IPS-15b (cell line): ENCODE results near the gene PNMA1.

ENCODE experiments used
- H3K27me3 ChIP-seq: one replicate; pipeline ENCODE4 v1.6.1; 2013; ENCODE audit warnings: low read length; ENCODE audit not compliant: control insufficient read depth, insufficient read depth
- H3K36me3 ChIP-seq: one replicate; pipeline ENCODE4 v1.6.1; 2013; ENCODE audit warnings: low read length; ENCODE audit not compliant: control insufficient read depth, insufficient read depth
- H3K4me1 ChIP-seq: one replicate; pipeline ENCODE4 v1.6.1; 2013; ENCODE audit warnings: mild to moderate bottlenecking, low read length; ENCODE audit not compliant: control insufficient read depth, insufficient read depth
- H3K4me3 ChIP-seq: one replicate; pipeline ENCODE4 v1.5.1; 2013; ENCODE audit warnings: low read depth, low read length
- H3K9ac ChIP-seq: one replicate; pipeline ENCODE4 v1.6.1; 2013; ENCODE audit warnings: low read depth, mild to moderate bottlenecking, low read length
- H3K9me3 ChIP-seq: one replicate; pipeline ENCODE4 v1.6.1; 2013; ENCODE audit warnings: mild to moderate bottlenecking, low read length; ENCODE audit not compliant: control insufficient read depth, insufficient read depth

PNMA1 gene

DNA sequence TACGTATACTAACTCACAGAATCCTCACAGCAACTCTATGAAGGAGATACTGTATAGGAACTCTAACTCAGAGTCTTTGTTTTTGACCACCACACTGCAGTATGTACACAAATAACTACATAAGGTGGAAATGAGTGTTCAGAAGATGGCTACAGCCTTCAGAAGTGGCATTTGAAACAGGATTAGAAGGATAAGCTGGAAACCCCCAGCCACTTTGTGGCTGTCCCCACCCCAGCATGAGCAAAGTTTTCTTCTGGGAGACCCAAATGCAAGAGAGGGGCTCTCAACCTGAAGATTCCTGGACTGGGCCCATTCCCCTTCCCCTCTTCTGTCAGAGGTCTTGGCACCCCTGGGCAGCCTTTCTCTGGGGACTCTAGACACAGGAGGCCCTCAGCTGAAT is 43.2 kb upstream of the PNMA1 start:
- no peak overlapping the region for H3K9ac ChIP-seq
- peaks cover 19% of the 10 kb centered on the region for H3K27me3 ChIP-seq
- H3K4me3 ChIP-seq: no peak overlapping the region
- peaks cover 4% of the 10 kb centered on the region for H3K36me3 ChIP-seq
- H3K4me1 ChIP-seq: peaks cover 16% of the 10 kb centered on the region
- H3K9me3 ChIP-seq: no peaks in the 10 kb centered on the region

- Histone ChIP-seq H3K4me3 (no peak overlapping the region), H3K9ac (peak overlapping the region; percentile 54), H3K27me3 (peaks cover 7% of the 10 kb centered on the region), H3K4me1 (peaks cover 8% of the 10 kb centered on the region), H3K36me3 (peaks cover 4% of the 10 kb centered on the region), H3K9me3 (no peaks in the 10 kb centered on the region)
These were observed 41.3 kb upstream of the PNMA1 start for GRCh38 chr14:73755434-73756014.

- Histone ChIP-seq H3K4me3 (no peak overlapping the region), H3K27me3 (peaks cover 7% of the 10 kb centered on the region), H3K9ac (peak overlapping the region; percentile 54), H3K4me1 (peaks cover 8% of the 10 kb centered on the region), H3K9me3 (no peaks in the 10 kb centered on the region), H3K36me3 (peaks cover 4% of the 10 kb centered on the region)
These were observed 40.8 kb upstream of the PNMA1 start for GRCh38 chr14:73754911-73755360.

DNA sequence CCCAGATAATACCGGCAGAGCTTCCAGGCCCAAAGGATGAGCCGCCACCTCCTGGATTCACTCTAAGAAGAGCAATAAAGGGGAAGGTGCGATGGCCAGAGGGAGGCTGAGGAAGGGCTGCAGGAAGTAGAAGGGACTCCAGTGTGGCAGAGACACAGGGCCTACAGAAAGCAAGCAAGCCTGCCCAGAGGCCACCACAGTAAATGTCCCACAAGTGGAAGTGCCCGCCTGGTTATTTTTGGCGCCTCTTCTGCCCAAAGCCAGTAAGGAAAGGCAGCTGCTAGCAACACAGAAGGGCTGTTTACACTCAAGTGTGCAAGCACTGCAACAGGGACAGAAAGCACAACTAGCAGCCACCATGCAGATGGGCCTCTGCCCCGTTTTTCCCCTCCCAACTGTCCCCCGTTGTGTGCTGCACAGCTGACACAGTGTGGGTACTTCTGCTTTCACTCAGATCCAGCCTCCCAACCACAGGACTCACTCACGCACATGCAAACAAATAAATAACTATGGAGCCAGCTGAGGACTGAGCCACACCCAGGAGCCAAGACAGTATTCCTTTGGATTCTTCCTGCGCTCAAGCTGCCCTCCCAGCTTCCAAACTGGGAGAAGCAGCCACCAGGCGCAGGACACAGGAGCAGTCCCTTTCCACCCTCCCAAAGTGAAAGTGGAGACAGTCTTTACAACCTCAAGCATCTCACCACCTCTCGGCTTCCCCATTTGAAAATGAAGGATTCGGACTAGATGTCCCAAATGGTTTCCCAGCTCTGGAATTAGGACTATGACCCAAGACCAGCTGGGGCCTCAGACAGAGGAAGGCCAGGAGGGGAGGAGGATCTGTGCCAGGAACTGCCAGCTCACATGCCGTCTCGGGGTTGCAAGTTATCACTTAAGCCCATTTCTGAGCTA is 40.0 kb upstream of the PNMA1 start:
- no peak overlapping the region for H3K4me3 ChIP-seq
- peaks cover 8% of the 10 kb centered on the region for H3K4me1 ChIP-seq
- H3K9ac ChIP-seq: no peak overlapping the region

DNA sequence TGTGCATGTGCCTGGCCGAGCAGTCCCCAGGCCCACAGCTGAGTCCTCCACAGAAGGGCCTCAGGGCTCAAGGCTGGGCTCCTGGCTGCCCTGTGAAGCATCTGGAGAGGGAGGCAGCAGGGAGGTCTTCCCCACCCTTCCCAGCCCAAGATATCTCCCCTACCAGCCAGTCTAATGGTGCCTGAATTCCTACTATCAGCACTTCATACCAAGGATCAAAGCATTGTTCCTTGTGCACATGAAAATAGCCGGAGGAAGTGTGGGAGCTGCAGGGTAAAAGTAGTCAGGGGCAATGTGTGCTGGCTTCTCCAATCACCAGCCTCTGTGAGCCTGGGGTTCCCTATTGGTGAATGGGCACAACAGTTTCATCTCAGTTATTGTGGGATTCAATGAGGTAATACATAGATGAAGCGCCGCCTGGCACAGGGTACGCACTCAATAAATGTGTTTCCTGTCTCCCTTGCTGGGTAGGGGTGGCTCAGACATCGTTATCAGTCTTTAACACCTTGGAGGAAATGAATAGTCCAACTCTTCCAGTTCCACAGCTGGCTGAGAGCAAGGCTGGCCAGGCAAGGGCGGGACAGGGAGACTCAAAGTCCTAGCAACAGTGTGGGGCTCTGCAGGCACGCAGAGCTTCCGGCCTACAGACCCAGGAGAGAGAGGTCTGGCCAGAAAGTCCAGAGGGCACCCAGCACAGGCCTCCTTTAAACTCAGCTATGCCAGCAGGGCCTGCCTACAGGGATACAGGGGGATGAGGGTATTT is 39.1 kb upstream of the PNMA1 start:
- Histone ChIP-seq H3K4me1 (peaks cover 8% of the 10 kb centered on the region), H3K9me3 (no peaks in the 10 kb centered on the region), H3K27me3 (no peaks in the 10 kb centered on the region), H3K36me3 (peaks cover 4% of the 10 kb centered on the region), H3K9ac (no peak overlapping the region), H3K4me3 (no peak overlapping the region)

More for the DNA sequence above, 40.0 kb upstream of the PNMA1 start:
- peaks cover 6% of the 10 kb centered on the region for H3K27me3 ChIP-seq
- H3K36me3 ChIP-seq: peaks cover 4% of the 10 kb centered on the region
- H3K9me3 ChIP-seq: no peaks in the 10 kb centered on the region

DNA sequence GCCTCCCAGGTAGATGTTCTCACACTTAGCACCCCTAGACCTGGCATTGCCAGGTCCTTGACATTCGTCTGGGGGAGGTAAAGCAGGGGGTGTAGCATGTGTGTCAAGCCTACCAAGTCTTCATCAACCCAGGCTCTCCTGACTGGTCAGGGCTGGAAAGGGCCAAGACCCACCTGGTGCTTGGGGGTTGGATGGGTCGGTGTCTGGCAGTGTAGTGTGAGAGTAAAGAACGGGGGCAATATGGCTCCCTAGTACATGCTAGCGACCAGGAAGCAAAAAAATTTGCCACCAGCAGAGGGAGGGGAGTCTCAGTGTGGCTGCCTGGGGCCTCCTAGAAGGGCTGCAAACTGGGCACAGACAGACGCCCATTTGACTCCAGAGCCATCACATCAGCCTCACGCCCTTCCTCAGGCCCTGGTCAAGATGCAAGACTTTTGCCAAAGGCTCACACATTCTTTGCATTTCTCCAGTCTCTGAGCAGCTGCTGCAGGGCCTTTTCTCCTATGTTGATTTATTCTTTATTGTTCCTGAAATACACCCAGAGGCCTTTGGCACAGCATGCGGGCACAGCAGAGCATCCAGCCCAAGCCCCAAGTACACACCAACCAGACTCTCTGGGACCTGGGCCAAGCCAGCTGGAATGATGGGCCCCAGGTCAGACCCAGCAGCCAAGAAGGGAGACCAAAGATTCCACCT is 38.3 kb upstream of the PNMA1 start:
- no peaks in the 10 kb centered on the region for H3K27me3 ChIP-seq
- peaks cover 2% of the 10 kb centered on the region for H3K4me1 ChIP-seq
- H3K4me3 ChIP-seq: no peak overlapping the region
- H3K9ac ChIP-seq: no peak overlapping the region
- H3K36me3 ChIP-seq: peaks cover 4% of the 10 kb centered on the region
- H3K9me3 ChIP-seq: no peaks in the 10 kb centered on the region

- H3K36me3 ChIP-seq: peaks cover 4% of the 10 kb centered on the region
- H3K4me1 ChIP-seq: peaks cover 9% of the 10 kb centered on the region
- H3K9me3 ChIP-seq: no peaks in the 10 kb centered on the region
- H3K4me3 ChIP-seq: no peak overlapping the region
- H3K9ac ChIP-seq: no peak overlapping the region
- H3K27me3 ChIP-seq: no peaks in the 10 kb centered on the region
These were observed 37.0 kb upstream of the PNMA1 start for GRCh38 chr14:73751157-73751691.

DNA sequence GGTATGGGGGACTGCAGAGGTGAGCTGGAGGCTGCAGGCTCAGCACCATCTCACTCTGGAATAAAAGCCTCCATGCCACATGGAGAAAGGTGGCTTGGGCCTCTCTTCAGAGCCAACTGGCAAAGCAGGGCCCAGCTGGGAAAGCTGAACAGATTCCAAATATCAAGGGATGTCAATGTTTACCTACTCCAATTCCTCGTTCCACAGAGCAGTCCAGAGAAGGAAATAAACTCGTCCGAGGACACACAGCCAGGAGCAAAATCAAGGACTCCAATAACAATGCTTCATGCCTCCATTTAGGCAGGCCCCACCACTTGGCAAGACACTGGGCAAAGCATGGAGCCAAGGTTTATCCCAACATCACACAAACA is 36.3 kb upstream of the PNMA1 start:
- H3K4me1 ChIP-seq: peaks cover 9% of the 10 kb centered on the region
- no peak overlapping the region for H3K9ac ChIP-seq
- no peaks in the 10 kb centered on the region for H3K27me3 ChIP-seq
- no peak overlapping the region for H3K4me3 ChIP-seq
- no peaks in the 10 kb centered on the region for H3K36me3 ChIP-seq
- H3K9me3 ChIP-seq: no peaks in the 10 kb centered on the region

DNA sequence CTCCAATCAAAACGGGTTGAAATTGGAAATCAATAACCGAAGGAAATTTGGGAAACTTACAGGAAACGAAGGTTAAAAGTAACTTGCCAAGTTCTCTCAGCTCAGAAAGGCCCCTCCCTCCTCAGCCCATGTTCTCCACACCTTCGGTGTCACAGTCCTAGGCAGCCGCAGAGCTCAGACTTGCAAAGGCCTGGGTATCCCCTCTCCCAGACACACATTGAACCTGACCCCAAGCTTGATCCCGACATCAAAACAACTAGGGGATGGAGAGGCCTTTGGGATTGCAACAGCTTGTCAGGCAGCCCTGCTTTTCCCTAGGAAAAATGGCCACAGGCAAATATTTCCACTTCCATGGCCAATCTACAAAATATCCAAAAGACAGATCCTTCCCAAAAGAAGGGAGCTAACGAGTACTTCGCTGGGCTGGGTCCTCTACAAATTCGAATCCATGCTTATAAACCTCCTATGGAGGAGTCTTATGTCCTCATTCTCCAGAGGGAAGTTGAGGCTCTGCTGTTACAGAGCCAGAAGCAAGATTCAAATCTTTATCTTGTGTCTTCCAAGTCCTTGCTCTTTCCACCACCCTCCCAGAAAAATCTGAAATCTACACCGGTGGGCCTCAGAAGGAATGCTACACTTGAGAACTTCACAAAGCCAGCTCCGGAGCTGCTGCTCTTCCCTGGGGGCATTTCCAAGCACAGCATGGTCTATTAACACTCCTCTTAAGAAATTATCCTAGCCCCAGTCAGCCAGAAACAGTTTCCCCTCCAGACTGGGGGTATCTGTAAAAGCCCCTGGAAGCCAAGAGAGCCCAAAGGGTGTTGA is 35.7 kb upstream of the PNMA1 start:
- Histone ChIP-seq H3K36me3 (no peaks in the 10 kb centered on the region), H3K9ac (no peak overlapping the region), H3K4me1 (peaks cover 9% of the 10 kb centered on the region), H3K27me3 (no peaks in the 10 kb centered on the region), H3K4me3 (no peak overlapping the region), H3K9me3 (no peaks in the 10 kb centered on the region)

- Histone ChIP-seq H3K27me3 (no peaks in the 10 kb centered on the region), H3K9ac (no peak overlapping the region), H3K9me3 (no peaks in the 10 kb centered on the region), H3K4me3 (no peak overlapping the region), H3K36me3 (no peaks in the 10 kb centered on the region), H3K4me1 (peaks cover 7% of the 10 kb centered on the region)
These were observed 34.7 kb upstream of the PNMA1 start for GRCh38 chr14:73748858-73749357.
